HEK293T (cell line): ENCODE results near the gene SMARCAD1.

ENCODE experiments used
- CTCF ChIA-PET: fragments of 350-600 bp; formaldehyde crosslinking; extraction: SDS; loops from one replicate; lab custom pipeline; 2021; ENCODE audit warnings: antibody characterized with exemption, inconsistent platforms; lab: Yijun Ruan, JAX
- POLR2A ChIA-PET: fragments of 350-600 bp; formaldehyde crosslinking; extraction: SDS; loops from one replicate; lab custom pipeline; 2020; ENCODE audit warnings: antibody characterized with exemption, inconsistent platforms; lab: Yijun Ruan, JAX
- DNase-seq: peaks from one replicate; pipeline ENCODE4 v3.0.0; 2012; ENCODE audit warnings: mixed read lengths; ENCODE audit errors: extremely low spot score
- ARNT ChIP-seq: fragments of 450-650 bp; IDR thresholded peaks from 2 replicates; pipeline ENCODE4 v1.6.1; 2017; ENCODE audit warnings: mild to moderate bottlenecking
- BHLHE40 ChIP-seq: fragments of 450-650 bp; IDR thresholded peaks from 2 replicates; pipeline ENCODE4 v1.6.1; 2016; ENCODE audit warnings: mild to moderate bottlenecking, moderate library complexity, borderline replicate concordance
- CTBP1 ChIP-seq: fragments of 450-650 bp; IDR thresholded peaks from 2 replicates; pipeline ENCODE4 v1.6.1; 2016; ENCODE audit warnings: borderline replicate concordance
- ELF4 ChIP-seq: fragments of 450-650 bp; IDR thresholded peaks from 2 replicates; pipeline ENCODE4 v1.6.1; 2017; ENCODE audit warnings: antibody characterized with exemption
- FOXA1 ChIP-seq: fragments of 450-650 bp; IDR thresholded peaks from 2 replicates; pipeline ENCODE4 v1.6.1; 2016; ENCODE audit warnings: mild to moderate bottlenecking
- FOXK2 ChIP-seq: fragments of 450-650 bp; IDR thresholded peaks from 2 replicates; pipeline ENCODE4 v1.6.1; 2016; ENCODE audit warnings: mild to moderate bottlenecking
- FOXM1 ChIP-seq: fragments of 450-650 bp; IDR thresholded peaks from 2 replicates; pipeline ENCODE4 v1.6.1; 2017; ENCODE audit warnings: mild to moderate bottlenecking, borderline replicate concordance
- HDGF ChIP-seq: fragments of 450-650 bp; IDR thresholded peaks from 2 replicates; pipeline ENCODE4 v1.6.1; 2017; ENCODE audit warnings: antibody characterized with exemption, borderline replicate concordance
- L3MBTL2 ChIP-seq: fragments of 450-650 bp; conservative IDR thresholded peaks from 2 replicates; pipeline ENCODE4 v1.6.1; 2016; ENCODE audit warnings: mild to moderate bottlenecking
- LEF1 ChIP-seq: fragments of 450-650 bp; IDR thresholded peaks from 2 replicates; pipeline ENCODE4 v1.6.1; 2017; ENCODE audit warnings: mild to moderate bottlenecking, borderline replicate concordance
- NFRKB ChIP-seq: fragments of 450-650 bp; IDR thresholded peaks from 2 replicates; pipeline ENCODE4 v1.6.1; 2016; ENCODE audit warnings: mild to moderate bottlenecking, moderate library complexity
- SP1 ChIP-seq: fragments of 450-650 bp; IDR thresholded peaks from 2 replicates; pipeline ENCODE4 v1.6.1; 2017
- SUZ12 ChIP-seq: fragments of 450-650 bp; IDR thresholded peaks from 2 replicates; pipeline ENCODE4 v1.6.1; 2016; ENCODE audit warnings: mild to moderate bottlenecking
- TARDBP ChIP-seq: fragments of 450-650 bp; IDR thresholded peaks from 2 replicates; pipeline ENCODE4 v1.6.1; 2016
- ZNF384 ChIP-seq: fragments of 450-650 bp; IDR thresholded peaks from 2 replicates; pipeline ENCODE4 v1.6.1; 2016
- TF ChIP-seq, protein P1 (sequence below): fragments of 450-650 bp; IDR thresholded peaks from 2 replicates; pipeline ENCODE4 v1.6.1; 2016

SMARCAD1 gene

DNA sequence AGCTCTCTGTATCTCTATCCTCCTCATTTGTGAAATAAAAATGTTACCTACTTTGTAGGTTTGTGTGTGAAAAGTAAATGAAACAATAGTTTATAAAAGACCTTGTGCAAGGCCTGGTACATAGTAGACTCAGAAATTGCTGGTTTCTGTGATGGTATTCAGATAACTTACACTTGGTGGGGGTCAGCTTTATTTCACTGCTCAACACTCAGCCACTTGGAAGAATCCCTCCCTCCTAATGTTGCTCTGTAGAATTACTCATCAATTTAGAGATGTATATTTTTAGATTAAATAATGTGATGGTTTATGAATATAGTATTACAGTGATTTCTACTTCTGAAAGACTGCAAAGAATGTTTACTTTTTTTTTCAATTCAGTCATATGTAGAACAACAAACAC lies 32.7 kb downstream of the SMARCAD1 start:
- ChIA-PET POLR2A (no interaction called here), CTCF (interaction anchor here (0.5 kb wide), 1 partner anchor 42 kb away, joined by 3 read pairs; no protein-coding TSS in a partner anchor)
- no peak for DNase-seq
- no peak for TF ChIP-seq BHLHE40
- no peak for TF ChIP-seq ELF4
- TF ChIP-seq SUZ12: no peak

DNA sequence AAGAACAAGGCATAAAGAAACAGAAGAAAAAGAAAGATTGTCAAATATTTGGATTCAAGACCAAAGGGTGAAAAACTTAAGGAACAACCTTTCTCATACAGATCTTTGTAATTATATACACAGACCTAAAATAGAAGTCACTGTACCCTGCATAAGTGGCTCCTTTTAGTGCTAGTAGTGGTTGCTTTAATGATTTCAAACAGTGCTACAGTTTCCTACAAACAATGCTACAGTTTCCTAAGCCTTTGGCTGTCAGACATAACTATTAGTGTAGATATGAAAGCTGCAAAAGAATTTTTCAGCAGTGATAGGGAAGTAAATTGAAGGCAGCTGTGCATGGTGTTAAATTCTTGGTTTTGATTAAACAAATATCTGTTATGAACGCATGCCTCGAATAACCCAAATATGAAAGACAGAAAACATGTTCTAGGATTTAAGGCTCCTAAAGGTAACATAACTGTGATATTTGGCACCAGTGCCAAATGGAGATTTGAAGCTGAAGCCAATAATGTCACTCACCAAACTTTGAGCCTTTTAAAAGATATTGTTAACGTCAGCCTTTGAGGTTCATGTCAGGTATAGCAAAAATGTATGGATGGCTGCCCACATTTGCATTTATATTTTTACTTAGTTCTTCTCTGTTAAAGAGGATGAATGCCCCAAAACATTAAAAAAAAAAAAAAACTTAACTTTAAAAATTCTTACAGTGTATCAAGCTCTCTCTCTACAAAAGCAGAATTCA lies 36.6 kb downstream of the SMARCAD1 start:
- TF ChIP-seq HDGF (no peak), FOXA1 (no peak), SP1 (no peak), BHLHE40 (no peak), ELF4 (no peak), CTBP1 (no peak), TARDBP (no peak), FOXK2 (no peak), FOXM1 (no peak), LEF1 (no peak), ARNT (no peak), ZNF384 (no peak), SUZ12 (no peak), L3MBTL2 (no peak), NFRKB (no peak)
- CTCF ChIA-PET: no interaction called here
- POLR2A ChIA-PET: no interaction called here
- no peak for DNase-seq

DNA sequence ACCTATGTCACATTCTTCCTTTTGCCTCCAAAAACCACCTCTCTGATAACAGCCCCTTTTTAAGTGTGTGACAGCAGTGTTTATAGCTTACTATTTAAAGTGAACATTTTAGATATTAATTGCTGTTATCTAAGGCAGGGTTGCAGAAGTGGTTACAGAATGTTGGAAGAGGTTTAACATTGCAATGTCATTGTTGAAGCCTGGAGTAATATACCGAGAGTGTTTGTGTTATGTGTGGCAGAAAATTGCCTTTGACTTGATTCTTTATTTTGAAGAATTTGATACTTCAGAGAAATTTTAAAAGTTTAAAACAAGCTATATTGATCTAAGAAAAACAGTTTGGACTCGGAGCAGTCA lies 37.1 kb downstream of the SMARCAD1 start:
- TF ChIP-seq ZNF384 (no peak), L3MBTL2 (no peak), FOXA1 (no peak), FOXM1 (no peak), LEF1 (no peak), BHLHE40 (no peak), HDGF (no peak)
- ChIA-PET POLR2A (no interaction called here), CTCF (no interaction called here)
- DNase-seq: no peak

DNA sequence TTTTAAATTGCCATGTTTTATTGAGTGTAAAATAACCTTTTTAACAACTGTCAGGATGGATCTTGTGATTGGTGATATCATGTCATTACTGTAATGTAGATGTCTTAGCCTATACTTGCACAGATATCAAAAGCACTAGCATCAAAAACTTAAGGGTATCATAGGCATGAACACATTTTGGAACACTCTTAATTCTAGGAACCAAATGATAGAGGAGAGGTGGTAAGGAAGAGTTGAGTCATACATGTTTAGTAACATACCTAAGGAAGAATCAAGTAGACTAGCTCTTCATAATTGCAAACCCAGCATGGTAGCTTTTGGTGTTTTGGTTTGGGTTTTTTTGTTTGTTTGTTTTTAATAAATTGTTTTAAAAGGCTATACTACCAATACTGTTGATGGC lies 43.4 kb downstream of the SMARCAD1 start:
- no peak for DNase-seq
- POLR2A ChIA-PET: no interaction called here
- CTCF ChIA-PET: no interaction called here
- TF ChIP-seq SUZ12 (no peak), BHLHE40 (no peak), ELF4 (no peak), CTBP1 (no peak), SP1 (no peak), LEF1 (no peak), ZNF384 (no peak), TARDBP (no peak), NFRKB (no peak), FOXM1 (no peak), HDGF (no peak), L3MBTL2 (no peak), ARNT (no peak), FOXA1 (no peak), FOXK2 (no peak)
- TF ChIP-seq, protein P1, sequence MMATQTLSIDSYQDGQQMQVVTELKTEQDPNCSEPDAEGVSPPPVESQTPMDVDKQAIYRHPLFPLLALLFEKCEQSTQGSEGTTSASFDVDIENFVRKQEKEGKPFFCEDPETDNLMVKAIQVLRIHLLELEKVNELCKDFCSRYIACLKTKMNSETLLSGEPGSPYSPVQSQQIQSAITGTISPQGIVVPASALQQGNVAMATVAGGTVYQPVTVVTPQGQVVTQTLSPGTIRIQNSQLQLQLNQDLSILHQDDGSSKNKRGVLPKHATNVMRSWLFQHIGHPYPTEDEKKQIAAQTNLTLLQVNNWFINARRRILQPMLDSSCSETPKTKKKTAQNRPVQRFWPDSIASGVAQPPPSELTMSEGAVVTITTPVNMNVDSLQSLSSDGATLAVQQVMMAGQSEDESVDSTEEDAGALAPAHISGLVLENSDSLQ: no peak

DNA sequence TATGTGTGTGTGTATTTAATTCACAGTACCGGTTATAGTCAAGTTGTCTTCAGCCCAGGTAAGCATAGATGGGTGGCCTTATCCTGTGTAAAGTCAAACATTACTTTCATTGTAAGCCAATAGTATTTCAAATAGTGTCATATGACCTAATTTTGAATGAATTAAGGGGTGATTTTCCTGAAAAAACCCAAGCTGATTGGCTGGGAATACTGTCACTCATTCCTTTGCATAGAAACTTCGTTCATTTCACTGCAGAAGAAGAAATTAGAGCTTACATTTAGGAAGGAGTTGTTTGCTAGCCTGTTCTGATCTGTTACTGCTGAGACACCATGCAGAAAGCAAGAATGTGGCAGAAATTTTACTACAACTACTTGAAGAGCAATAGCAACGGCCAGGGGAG lies 45.4 kb downstream of the SMARCAD1 start:
- DNase-seq: no peak
- TF ChIP-seq ZNF384: no peak
- TF ChIP-seq, protein P1: peak; percentile 85
- TF ChIP-seq FOXK2: no peak
- POLR2A ChIA-PET: no interaction called here
- CTCF ChIA-PET: no interaction called here

DNA sequence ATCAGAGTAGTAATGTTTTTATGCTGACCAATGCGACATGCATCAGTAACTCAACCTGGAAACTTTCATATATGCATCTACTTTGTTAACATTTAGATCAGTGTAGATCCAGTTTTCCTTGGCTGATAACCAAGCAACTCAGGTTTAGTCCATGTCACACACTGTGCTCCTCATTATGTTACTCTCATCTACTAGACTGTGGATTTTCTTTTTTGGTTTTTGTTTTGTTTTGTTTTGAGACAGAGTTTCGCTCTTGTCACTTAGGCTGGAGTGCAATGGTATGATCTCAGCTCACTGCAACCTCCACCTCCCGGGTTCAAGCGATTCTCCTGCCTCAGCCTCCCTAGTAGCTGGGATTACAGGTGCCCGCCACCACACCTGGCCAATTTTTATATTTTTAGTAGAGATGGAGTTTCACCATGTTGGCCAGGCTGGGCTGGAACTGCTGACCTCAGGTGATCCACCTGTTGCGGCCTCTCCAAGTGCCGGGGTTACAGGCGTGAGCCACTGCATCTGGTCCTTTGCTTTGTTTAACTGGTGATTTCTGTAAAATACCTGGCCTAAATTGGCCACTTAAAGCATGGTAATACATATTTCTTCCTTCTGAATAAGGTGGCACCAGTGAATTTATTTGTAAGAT lies 48.6 kb downstream of the SMARCAD1 start:
- no peak for TF ChIP-seq SUZ12
- no peak for TF ChIP-seq FOXK2
- TF ChIP-seq LEF1: no peak
- TF ChIP-seq, protein P1: no peak
- TF ChIP-seq HDGF: no peak
- TF ChIP-seq L3MBTL2: no peak
- no peak for TF ChIP-seq FOXA1
- no peak for TF ChIP-seq FOXM1
- no peak for TF ChIP-seq CTBP1
- TF ChIP-seq TARDBP: no peak
- TF ChIP-seq ELF4: no peak
- TF ChIP-seq BHLHE40: no peak
- no peak for TF ChIP-seq ZNF384
- no peak for TF ChIP-seq SP1
- no peak for TF ChIP-seq ARNT
- TF ChIP-seq NFRKB: no peak
- no peak for DNase-seq
- CTCF ChIA-PET: no interaction called here
- POLR2A ChIA-PET: no interaction called here
